ENCODE results near the gene RSRC1.

DNA sequence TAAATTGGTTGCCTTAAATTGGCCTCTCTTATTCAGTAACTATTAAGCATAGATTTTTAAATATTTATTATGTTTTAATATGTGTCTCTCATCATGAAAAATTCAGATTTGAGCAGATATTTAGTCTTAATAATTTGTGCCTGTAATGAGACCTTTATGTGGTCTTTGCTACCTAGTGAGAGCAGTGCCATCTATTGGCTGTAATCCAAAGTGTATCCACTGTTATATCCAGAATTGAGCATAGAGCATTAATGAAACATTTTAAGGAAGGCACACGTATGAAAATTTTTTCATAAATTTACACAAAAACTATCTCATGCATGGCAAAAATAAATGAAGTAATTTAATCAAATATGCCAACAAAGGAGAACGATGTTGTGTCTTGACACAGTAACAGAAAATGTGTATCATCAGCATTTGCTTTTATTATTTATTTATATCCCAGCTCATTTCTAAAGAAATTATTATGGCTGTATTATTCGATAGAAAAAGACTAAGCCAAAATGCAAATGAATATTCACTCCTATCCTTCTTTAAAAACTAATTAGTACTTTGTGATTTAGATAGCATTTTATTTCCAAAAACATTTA lies 203.5 kb downstream of the RSRC1 start:
- TF ChIP-seq CTCF (IDR thresholded peaks at IDR 0.05): no peak
- no peak for TF ChIP-seq POLR2AphosphoS5 (IDR thresholded peaks at IDR 0.05)
